GM12801 (cell line): ENCODE results near the gene SKAP1.

ENCODE experiments used
- TF ChIP-seq, protein P1 (sequence below): IDR thresholded peaks from one replicate; pipeline ENCODE4 v1.5.1; 2011; ENCODE audit warnings: control low read depth; ENCODE audit not compliant: insufficient read length; ENCODE audit errors: extremely low read depth

SKAP1 gene

GRCh38 chr17:48295362-48296288, 134.4 kb downstream of the SKAP1 start:
- TF ChIP-seq, protein P1, sequence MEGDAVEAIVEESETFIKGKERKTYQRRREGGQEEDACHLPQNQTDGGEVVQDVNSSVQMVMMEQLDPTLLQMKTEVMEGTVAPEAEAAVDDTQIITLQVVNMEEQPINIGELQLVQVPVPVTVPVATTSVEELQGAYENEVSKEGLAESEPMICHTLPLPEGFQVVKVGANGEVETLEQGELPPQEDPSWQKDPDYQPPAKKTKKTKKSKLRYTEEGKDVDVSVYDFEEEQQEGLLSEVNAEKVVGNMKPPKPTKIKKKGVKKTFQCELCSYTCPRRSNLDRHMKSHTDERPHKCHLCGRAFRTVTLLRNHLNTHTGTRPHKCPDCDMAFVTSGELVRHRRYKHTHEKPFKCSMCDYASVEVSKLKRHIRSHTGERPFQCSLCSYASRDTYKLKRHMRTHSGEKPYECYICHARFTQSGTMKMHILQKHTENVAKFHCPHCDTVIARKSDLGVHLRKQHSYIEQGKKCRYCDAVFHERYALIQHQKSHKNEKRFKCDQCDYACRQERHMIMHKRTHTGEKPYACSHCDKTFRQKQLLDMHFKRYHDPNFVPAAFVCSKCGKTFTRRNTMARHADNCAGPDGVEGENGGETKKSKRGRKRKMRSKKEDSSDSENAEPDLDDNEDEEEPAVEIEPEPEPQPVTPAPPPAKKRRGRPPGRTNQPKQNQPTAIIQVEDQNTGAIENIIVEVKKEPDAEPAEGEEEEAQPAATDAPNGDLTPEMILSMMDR = no peak

DNA sequence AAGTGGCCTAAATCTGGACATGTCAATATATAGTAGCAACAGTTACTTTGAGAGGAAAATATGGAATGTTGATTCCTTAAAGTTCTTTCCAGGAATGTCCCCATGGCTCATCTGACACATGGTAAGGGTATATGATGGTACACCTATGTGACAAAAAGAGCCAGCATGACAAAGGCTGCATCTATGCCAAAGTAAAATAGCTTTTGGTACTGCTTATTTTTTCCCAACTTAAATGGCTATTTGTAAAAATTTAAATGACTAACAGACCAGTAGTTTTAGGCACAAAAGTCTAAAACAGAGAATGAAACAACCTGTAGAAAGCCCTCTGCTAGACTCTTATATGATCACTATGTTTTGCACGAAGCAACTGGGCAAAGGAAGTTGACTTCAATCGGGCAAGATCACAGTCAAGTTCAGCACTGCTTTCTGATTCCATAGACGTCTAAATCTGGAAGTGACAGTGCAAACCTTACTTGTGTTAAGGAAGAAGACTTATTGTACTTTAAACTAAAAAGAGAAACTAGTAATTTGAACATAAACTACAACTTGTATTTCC, 135.1 kb downstream of the SKAP1 start:
- TF ChIP-seq, protein P1 = no peak

GRCh38 chr17:48294020-48294805, 135.8 kb downstream of the SKAP1 start:
- TF ChIP-seq, protein P1 = no peak

- TF ChIP-seq, protein P1 = no peak
Observed at GRCh38 chr17:48293319-48294019, 136.5 kb downstream of the SKAP1 start.

DNA sequence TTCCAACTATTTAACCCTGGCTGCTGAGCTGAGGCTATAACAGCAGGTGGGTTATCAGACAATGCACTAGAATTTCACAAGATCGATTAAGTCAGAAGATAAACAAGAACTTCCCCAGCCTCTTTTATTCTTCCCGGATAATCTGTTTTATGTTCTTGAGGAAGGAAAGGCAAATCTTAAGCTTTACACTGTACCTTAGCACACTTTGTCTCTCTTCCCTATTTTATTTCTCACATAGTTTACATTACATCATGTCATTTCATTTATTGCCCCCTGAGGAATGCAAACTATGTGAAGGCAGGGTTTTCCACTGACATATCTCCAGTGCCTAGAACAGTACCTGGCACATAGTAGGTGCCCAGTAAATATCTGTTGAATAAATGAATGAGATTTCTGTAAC, 139.6 kb downstream of the SKAP1 start:
- TF ChIP-seq, protein P1 = no peak

GRCh38 chr17:48285614-48286013, 144.4 kb downstream of the SKAP1 start:
- TF ChIP-seq, protein P1 = no peak
